ENCODE data around the gene FSTL3. TPM values are rescaled to one million over a fixed set of nuclear protein-coding genes. Genes with fewer than 3 reads are reported as not detected.
A peak's percentile ranks its signal among the peaks of the same experiment; 100 is the strongest.
"Not testable (repeated sequence)": the region's sequence is repeated elsewhere in the genome, so short reads cannot be mapped to it uniquely, and the experiment has no call there.

The FSTL3 gene
- total and polyA plus RNA-seq, 2 of the 13 experiments (the other 11 are each of a cell fraction or from before 2014, with no cell fraction given), result 13.5 to 15.6 TPM

GRCh38 chr19:668675-669434, 7.3 kb upstream of the FSTL3 start (continued):
- peak; percentile 38; the same call in 1 of the 2 replicates for TF ChIP-seq ZBTB7B (CRISPR knock-in tag; IDR thresholded peaks at IDR 0.05)
- peak; percentile 77 for TF ChIP-seq RARA (CRISPR knock-in tag; IDR thresholded peaks at IDR 0.05)
- peak; percentile 61; the same call in 1 of the 2 replicates for TF ChIP-seq ZNF362 (CRISPR knock-in tag; IDR thresholded peaks at IDR 0.05; ENCODE audit: borderline replicate concordance)
- TF ChIP-seq SOX6 (IDR thresholded peaks at IDR 0.05); ZHX2 (CRISPR knock-in tag; IDR thresholded peaks at IDR 0.05; ENCODE audit: borderline replicate concordance): not testable (repeated sequence)
- peak; percentile 53 for TF ChIP-seq SOX6 (CRISPR knock-in tag; IDR thresholded peaks at IDR 0.05)
- TF ChIP-seq ZHX2 (IDR thresholded peaks at IDR 0.05; ENCODE audit: low read depth), result 0 out of 2 replicates have a peak, but pooled peaks have one; percentile 21
- TF ChIP-seq ZSCAN25 (CRISPR knock-in tag; IDR thresholded peaks at IDR 0.05), result 0 out of 2 replicates have a peak, but pooled peaks have one; percentile 35
- TF ChIP-seq ZNF33A (CRISPR knock-in tag; IDR thresholded peaks at IDR 0.05; ENCODE audit: borderline replicate concordance), result peak; percentile 99
- TF ChIP-seq HOXA3 (CRISPR knock-in tag; IDR thresholded peaks at IDR 0.05), result peak; percentile 41; the same call in 1 of the 2 replicates
- TF ChIP-seq AHDC1 (CRISPR knock-in tag; IDR thresholded peaks at IDR 0.05; ENCODE audit: borderline replicate concordance), result peak; percentile 48; the same call in 1 of the 2 replicates

Measured in HepG2 (cell line).